GM12892 (cell line): ENCODE results near the gene EEF2K.

ENCODE experiments used
- POLR2A ChIP-seq: IDR thresholded peaks from 2 replicates; pipeline ENCODE4 v1.6.1; 2011; ENCODE audit warnings: low read depth, low read length, control low read depth
- POLR2AphosphoS5 ChIP-seq: IDR thresholded peaks from 2 replicates; pipeline ENCODE4 v1.6.1; 2011; ENCODE audit warnings: low read depth, low read length, control low read depth
- TAF1 ChIP-seq: IDR thresholded peaks from 2 replicates; pipeline ENCODE4 v1.6.1; 2011; ENCODE audit warnings: low read depth, mild to moderate bottlenecking, control low read depth, low read length, borderline replicate concordance

- TF ChIP-seq POLR2A (no peak), TAF1 (no peak), POLR2AphosphoS5 (no peak)
These were observed 19.0 kb downstream of the EEF2K start for GRCh38 chr16:22225060-22225459.
